ENCODE results near the gene HOMEZ.
A peak's percentile ranks its signal among the peaks of the same experiment; 100 is the strongest.
"Not testable (repeated sequence)": the region's sequence is repeated elsewhere in the genome, so short reads cannot be mapped to it uniquely, and the experiment has no call there.

The HOMEZ gene, protein sequence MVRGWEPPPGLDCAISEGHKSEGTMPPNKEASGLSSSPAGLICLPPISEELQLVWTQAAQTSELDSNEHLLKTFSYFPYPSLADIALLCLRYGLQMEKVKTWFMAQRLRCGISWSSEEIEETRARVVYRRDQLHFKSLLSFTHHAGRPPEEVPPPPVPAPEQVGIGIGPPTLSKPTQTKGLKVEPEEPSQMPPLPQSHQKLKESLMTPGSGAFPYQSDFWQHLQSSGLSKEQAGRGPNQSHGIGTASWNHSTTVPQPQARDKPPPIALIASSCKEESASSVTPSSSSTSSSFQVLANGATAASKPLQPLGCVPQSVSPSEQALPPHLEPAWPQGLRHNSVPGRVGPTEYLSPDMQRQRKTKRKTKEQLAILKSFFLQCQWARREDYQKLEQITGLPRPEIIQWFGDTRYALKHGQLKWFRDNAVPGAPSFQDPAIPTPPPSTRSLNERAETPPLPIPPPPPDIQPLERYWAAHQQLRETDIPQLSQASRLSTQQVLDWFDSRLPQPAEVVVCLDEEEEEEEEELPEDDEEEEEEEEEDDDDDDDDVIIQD

DNA sequence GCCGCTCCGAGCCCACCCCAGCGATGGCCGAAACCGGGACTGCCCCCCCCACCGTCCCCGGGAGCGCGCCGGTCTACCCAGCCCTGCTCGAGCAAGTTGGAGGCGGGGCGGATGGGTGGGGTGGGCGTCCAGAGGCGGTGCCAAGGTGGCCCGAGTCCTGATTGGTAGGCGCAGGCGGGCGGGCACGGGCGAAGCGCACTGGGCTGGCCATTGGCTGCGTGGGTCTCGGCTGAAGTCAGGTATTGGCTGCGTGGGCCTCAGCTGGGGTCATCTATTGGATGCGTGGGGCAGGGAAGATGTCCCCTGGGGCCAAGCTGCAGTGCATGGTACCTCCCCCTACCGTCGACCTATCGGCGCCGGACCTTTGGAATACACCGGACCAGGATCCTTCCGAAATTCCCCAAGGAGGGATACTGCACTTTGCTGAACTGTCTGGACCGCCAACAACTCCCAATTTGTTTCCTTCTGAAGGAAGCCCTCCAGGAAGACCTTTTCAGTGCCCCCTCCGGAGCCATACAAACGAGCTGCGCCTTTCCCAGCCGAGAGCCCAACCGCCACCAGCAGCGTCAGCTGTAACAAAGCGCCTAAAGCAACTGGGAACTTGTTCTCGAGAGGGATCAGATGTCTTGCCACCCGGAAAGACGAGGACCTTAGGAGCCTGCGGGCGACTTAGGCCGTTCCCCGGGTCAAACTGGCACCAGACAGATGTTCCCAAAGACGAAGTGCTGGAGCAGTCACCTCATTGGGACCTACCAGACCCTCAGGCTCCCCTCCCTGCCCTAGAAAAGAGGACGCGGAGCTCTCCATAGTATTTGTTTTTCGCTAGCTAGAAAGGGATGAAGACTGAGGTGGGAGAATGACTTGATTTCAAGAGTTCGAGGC is at the start of gene HOMEZ:
Gene HOMEZ (minus strand): TSS at position 113 of the 882 bp plus-strand sequence. CDS start 180 bp downstream, outside the sequence.
- DNase-seq (ENCODE audit: low read depth in 2 of 2), result peak; percentile 97 to 98

DNA sequence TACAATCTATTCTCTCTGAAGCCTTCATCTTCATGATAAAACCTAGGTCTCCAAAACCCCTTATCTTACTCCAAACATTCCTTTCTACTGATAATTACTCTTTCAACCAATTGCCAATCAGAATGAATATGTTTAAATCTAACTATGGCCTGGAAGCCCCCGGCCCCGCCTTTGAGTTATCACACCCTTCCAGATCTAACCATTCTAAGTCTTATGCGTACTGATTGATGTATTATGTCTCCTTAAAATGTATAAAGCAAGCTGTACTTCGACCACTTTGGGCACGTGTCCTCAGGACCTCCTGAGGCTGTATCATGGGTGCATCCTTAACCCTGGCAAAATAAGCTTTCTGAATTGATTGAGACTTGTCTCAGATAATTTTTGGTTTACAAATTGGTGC is 49.7 kb upstream of the HOMEZ start:
- DNase-seq (ENCODE audit: low read depth in 2 of 2), result no peak

DNA sequence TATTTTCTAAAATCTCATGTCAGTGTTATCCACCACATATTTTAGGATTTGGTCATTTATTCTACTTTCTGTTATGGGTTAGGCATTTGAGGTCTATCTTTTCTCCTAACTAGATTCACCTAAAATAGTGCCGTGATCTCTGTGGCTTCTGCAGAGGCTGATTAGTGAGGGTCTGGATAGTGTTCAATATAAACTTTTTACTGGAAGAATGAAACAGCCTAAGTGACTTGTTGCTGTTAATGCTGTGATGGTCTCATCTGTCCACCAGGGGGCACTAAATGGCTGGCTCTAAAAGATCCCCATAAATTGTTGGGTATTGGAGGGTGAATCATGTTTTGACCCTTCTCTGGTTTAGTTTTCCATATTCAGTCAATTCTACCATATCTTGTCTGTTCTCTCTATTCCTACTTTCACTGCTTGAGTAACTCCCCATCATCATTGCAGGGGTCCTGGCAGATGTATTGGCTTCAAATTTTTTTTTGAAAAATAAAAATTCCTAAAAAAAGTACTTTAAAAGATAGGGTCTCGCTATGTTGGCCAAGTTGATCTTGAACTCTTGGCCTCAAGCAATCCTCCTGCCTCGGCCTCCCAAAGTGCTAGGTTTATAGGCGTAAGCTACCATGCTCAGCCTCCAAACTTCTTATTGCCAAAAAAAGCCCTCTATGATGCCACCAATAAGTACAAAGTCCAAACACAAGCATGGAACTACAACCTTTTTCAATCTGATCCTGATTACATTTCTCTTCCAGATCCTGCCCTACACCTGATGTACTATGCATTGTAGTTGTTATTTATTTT is 42.2 kb upstream of the HOMEZ start:
- peak; percentile 48 to 52 for DNase-seq (ENCODE audit: low read depth in 2 of 2)

DNA sequence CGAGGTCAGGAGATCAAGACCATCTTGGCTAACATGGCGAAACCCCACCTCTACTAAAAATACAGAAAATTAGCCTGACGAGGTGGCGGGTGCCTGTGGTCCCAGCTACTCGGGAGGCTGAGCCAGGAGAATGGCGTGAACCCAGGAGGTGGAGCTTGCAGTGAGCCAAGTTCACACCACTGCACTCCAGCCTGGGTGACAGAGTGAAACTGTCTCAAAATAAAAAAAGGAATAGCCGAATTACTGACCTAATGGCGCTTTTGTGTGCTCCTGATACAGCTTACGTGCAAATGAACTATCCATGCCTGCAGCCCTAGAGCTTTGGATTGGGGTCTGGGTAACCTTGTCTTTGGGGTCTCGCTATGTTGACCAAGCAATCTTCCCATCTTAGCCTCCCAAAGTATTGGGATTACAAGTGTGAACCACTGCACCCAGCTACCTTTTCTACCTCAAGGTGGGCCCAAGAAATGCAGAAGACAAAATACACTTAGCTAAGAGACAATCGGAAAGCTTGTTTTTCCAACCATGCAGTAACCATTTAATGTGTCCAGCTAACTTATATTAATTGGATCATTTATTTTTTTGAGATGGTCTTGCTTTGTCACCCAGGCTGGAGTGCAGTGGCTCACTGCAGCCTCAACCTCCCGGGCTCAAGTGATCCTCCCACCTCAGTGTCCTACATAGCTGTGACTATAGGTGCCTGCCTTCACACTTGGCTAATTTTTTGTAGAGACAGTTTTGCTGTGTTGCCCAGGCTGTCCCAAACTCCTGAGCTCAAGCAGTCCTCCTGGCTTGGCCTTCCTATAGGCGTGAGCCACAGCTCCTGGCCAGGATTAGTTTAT is 40.8 kb upstream of the HOMEZ start:
- DNase-seq (ENCODE audit: low read depth in 2 of 2), result no peak

DNA sequence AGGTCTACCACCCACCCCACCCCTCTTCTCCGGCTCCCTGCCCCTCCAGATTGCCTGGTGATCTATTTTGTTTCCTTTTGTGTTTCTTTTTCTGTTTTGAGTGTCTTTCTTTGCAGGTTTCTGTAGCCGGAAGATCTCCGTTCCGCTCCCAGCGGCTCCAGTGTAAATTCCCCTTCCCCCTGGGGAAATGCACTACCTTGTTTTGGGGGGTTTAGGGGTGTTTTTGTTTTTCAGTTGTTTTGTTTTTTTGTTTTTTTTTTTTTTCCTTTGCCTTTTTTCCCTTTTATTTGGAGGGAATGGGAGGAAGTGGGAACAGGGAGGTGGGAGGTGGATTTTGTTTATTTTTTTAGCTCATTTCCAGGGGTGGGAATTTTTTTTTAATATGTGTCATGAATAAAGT is 39.8 kb upstream of the HOMEZ start:
- not testable (repeated sequence) for DNase-seq (ENCODE audit: low read depth in 2 of 2)

DNA sequence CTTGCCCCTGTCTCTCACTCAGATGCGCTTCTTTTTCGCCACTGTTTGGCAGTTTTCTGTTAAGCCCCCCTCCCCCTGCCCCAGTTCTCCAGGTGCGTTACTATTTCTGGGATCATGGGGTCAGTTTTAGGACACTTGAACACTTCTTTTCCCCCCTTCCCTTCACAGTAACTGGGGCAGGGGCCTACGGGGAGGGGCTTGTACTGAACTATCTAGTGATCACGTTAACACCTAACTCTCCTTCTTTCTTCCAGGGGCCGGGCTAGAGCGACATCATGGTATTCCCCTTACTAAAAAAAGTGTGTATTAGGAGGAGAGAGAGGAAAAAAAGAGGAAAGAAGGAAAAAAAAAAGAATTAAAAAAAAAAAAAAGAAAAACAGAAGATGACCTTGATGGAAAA is 39.1 kb upstream of the HOMEZ start:
- DNase-seq (ENCODE audit: low read depth in 2 of 2), result no peak

DNA sequence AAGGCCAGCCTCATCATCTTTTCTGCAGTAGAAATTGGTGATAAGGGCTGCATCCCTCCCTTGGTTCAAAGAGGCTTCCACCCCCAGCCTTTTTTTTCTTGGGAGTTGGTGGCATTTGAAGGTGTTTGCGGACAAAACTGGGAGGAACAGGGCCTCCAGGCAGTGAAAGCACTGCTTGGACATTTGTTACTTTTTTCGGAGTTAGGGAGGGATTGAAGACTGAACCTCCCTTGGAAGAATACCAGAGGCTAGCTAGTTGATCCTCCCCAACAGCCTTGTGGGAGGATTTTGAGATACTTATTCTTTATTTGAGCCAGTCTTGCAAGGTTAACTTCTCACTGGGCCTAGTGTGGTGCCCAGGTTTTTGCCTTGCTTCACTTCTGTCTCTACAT is 38.5 kb upstream of the HOMEZ start:
- DNase-seq (ENCODE audit: low read depth in 2 of 2), result no peak

DNA sequence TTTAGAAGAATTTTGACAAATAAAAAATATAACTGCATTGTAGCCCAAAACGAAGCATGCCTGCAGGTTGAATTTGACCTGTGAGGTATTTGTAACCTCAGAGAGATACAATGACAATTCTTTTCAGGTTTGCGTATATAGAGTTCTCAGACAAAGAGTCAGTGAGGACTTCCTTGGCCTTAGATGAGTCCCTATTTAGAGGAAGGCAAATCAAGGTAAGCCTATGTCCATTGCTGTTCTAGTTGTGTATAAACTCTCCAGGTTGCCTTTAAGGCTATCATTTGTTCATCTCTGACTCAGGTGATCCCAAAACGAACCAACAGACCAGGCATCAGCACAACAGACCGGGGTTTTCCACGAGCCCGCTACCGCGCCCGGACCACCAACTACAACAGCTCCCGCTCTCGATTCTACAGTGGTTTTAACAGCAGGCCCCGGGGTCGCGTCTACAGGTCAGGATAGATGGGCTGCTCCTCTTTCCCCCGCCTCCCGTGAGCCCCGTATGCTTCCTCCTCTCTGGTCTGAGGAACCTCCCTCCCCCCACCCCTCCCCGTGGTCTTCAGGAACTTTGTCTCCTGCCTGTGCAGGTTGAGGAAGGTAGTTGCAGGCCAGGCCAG is 38.0 kb upstream of the HOMEZ start:
- DNase-seq (ENCODE audit: low read depth in 2 of 2), result no peak

DNA sequence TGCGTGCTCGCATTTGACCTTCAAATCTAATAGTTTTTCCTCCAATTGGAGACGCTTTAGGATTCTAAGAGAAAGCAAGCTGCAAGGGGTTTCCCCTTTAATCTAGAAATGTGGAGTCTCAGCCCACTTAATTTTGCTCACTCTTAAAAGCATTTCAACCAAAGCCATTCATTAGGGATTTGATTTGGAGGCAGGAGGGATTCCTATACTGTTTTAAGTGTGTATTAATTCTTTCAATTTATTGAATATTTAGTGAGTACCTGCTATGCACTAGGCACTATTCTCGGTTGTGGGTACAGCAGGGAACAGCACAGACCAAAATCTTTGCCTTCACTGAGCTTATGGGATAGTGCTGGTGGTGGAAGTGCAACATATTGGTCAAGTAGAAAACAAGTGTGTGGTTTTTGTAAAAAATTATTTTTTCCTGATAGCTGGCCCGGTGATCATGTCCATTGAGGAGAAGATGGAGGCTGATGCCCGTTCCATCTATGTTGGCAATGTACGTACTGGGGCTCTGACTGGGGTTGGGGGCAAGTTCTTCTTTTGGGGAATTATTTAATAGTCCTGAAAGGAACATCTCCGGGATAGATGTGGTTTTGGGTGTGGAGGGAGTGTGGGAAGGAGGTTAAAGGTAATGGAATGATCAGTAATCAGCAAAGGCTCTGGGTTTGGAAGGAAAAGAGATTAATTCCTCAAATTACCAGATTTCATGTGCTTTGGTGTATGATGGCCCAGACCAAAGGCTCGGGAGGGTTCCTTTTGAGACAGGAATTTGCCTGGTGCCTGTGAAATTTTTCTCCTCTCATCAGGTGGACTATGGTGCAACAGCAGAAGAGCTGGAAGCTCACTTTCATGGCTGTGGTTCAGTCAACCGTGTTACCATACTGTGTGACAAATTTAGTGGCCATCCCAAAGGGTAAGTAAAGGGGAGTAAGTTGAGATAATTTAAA is 36.9 kb upstream of the HOMEZ start:
- DNase-seq (ENCODE audit: low read depth in 2 of 2), result no peak

DNA sequence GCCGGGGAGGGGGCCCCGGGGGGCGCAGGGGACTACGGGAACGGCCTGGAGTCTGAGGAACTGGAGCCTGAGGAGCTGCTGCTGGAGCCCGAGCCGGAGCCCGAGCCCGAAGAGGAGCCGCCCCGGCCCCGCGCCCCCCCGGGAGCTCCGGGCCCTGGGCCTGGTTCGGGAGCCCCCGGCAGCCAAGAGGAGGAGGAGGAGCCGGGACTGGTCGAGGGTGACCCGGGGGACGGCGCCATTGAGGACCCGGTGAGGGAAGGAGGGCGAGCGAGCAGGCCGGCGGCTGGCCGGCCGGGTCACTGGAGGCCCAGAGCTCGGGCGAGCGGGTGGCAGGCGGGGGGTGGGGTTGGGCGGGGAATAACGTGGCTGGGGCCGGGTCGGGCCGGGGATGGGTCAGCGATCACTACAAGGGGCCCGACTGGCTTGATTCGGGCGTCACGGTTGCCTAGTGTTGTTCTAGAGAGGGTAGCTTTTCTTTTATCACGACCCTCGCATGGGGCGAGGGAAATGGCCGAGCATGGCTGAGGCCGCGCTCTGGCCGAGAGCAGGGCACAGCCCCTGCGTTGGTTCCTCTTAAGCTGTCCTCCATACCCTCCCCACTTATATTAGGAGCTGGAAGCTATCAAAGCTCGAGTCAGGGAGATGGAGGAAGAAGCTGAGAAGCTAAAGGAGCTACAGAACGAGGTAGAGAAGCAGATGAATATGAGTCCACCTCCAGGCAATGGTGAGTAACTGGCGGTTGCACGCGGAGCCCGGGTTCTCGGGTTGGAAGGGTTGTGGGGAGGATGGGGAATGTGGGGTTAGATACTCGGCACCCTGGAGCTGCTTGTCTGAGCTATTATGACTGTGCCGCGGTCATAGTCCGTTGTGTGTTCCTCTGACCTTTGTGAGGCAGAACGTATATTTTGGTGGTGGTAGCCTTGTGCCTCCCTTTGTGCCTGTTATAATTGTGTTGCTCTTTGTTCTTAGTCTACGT is 35.9 kb upstream of the HOMEZ start:
- peak; percentile 31 to 35 for DNase-seq (ENCODE audit: low read depth in 2 of 2)

DNA sequence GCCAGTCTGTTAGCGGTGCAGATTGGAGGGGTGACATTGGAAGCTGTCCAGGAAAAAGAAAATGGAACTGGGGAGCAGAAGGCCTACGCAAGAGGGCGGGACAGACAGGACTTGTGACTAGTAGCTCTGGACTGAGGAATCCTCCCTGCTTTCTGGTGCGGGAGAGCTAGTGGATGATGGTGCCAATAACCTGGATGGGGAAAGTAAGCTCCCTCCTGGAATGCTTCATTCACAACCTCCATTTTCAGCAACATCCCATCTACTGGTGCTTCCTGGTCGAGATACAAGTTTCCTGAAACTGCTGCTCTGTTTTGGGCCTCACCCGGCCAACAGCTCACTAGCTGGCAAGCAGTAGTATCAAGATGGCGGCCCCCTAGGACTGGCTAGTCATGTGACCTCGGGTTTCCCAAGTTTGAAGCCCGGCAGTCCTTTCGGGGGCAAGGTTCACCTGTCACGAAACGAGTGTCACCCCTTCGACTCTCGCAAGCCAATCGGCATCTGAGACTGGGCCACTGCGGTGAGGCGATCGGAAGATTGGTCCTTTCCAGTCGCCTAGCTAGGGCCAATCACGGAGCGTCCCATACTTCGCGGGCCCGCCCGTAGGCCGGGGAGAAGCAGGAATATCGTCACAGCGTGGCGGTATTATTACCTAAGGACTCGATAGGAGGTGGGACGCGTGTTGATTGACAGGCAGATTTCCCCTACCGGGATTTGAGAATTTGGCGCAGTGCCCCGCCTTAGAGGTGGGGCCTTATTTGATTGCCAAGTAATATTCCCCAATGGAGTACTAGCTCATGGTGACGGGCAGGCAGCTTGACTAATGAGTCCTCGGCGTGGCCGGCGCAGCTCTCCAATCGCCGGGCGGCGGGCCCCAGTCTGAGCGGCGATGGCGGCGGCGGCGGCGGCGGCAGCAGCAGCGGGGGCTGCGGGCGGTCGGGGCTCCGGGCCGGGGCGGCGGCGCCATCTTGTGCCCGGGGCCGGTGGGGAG is 34.9 kb upstream of the HOMEZ start, which contains the start of gene PABPN1:
Gene PABPN1 (plus strand): TSS at position 874 of the 988 bp plus-strand sequence. CDS start 13 bp downstream, at position 887.
- DNase-seq (ENCODE audit: low read depth in 2 of 2), result peak; percentile 90 to 91

DNA sequence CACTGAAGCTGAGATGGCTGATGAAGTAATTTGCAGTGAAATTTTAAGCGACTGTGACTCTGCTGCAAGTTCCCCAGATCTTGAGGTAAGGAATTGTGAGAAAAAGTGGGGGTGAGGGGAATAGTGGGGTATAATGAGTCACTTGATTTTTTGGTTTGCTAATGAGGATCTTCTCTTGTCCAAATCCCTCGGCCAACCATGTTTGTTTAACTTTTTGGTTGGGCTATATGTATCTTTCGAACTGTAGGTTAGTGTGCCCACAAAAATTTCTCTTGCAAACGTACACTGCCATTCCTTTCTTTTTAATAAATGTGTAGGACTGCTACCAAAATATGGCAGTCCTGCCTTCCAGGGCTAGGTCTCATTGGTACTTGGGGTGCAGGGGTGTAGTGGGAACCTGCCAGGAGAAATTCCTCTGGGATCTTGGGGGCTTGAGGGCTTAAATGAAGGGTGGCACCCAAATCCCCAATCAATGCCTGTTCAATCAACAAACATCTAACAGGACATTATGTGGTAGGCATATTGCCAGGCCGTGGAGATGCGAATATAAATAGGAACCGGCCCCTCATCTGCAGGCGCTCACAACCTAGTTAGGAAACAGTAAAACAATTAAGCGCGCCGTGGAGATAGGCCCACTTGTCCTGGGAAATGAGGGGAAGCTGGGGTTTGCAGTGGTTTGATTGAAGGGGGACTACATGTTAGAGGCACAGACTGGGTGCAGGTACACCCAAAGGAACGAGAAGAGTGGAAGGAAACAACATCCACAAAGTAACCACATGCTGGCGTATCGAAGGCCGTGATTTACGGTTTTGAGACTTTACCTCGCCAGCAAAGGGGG is 34.0 kb upstream of the HOMEZ start:
- DNase-seq (ENCODE audit: low read depth in 2 of 2), result no peak

DNA sequence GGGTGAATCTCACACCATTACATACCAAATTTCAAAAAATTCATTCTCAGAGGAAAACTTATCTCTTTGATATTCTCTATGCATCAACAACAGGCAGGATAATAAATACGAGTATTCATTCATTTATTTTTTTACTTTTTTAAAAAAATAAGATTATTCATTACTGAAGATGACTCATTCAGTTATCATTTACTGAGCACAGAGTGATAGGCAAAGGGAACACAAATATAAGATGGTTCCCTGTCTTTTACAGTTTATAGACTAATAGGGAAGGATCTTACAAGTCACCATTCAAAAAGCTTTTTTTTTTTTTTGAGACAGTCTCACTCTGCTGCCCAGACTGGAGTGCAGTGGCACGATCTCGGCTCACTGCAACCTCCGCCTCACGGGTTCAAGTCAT is 30.4 kb upstream of the HOMEZ start:
- DNase-seq (ENCODE audit: low read depth in 2 of 2), result no peak

DNA sequence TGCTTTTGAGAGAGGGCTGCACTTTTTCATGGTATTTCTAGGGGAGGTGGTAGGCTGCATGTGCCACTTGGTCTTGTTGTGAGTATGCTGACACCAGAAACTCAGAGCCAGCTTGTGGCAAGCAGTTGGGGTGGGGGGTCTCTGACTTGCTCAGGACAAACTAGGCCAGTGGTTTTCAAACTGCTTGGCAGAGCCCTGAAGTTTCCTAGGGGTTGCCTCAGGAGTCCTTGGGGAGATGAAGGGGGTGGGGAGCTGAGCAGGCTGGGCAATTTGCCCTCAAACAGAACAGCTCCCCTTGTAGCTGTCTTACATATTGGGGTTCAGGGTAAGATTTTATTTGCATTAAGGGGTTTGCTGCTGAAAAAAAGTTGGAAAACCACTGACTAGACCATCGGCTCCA is 24.6 kb upstream of the HOMEZ start:
- no peak for DNase-seq (ENCODE audit: low read depth in 2 of 2)

DNA sequence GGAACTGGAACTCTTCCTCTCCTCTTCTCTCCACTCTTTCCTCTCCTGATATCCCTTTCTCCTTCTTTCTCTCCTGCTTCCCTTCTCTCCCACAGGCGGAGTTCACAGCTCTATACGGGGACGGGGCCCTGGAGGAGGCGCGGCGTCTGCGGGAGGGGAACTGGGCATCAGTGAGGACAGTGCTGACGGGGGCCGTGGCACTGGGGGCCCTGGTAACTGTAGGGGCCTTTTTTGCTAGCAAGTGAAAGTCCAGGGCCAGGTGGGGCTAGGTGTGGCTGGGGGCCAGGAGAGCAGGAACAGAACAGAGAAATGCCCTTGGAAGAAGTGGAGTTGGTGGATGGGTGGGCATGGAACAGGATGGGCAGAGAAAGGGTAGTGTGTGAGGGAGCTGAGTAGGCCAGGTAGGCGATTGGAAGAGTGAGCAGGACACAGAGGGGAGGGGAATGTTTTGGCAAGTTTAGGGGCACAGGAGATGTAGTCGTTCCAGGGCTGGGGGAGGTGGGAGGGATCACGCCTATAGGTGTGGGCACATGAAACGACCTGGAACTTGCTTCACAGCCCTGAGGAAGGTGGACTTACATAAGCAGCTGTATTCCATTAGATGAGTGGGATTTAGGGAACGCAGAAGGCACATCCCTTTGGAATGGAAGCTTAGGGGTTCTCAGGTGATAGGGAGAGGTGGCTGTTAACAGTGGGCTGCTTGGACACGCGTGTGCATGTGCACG is 23.0 kb upstream of the HOMEZ start:
- no peak for DNase-seq (ENCODE audit: low read depth in 2 of 2)

All from activated CD4-positive, alpha-beta T cell treated with anti-CD3 and anti-CD28 coated beads for 24 hours (primary cell).